AG08396 (cell line): ENCODE data around the gene SH3RF3.

ENCODE experiments used
- DNase-seq: peaks from one replicate; pipeline ENCODE4 v3.0.0; 2012; ENCODE audit warnings: low spot score, mixed read lengths

The SH3RF3 gene

GRCh38 chr2:109243526-109244303 lies 114.7 kb downstream of the SH3RF3 start:
- no peak for DNase-seq

DNA sequence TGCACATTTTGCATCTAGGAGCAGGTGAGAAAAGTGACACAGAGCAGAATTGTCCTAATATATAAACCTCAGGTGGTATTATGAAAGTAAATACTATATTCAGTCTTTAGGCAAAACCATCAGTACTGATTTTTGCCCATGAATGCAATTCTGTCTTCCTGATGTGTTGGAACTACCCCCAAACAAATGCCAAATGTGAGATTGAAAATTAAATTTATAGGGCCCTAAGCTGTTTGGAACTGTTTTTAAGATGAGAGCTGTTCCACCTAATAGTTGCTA lies 115.2 kb downstream of the SH3RF3 start:
- DNase-seq: no peak

DNA sequence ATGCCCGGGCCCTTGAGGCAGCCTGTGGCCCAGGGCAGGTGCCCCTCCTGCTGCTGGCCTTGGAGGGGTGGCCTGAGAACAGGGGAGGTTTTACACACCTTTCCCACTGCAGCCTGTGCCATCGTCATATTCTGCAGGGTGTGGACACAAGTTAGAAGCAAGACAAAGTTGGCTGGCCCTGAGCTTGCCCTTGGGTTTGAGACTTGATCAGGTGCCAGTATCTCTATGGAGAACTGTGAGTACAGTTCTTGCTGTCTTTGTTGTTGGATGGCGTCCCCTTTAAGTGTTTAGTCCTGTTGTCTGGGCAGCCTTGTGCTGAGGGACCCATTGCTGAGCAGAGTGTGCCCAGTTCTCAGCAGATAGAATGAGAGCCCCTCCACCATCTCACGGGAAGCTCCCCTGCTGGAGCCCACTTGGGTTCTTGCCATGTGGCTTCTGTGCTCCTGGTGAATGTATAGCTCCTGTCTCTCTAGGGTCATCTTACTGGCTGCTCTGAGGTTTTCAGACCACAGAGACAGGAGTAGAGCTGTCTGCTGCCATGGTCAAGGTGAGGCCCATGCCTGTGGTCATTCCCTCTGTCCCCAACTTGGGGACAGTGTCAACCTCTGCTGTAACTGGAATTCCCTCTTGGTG lies 115.9 kb downstream of the SH3RF3 start:
- no peak for DNase-seq

DNA sequence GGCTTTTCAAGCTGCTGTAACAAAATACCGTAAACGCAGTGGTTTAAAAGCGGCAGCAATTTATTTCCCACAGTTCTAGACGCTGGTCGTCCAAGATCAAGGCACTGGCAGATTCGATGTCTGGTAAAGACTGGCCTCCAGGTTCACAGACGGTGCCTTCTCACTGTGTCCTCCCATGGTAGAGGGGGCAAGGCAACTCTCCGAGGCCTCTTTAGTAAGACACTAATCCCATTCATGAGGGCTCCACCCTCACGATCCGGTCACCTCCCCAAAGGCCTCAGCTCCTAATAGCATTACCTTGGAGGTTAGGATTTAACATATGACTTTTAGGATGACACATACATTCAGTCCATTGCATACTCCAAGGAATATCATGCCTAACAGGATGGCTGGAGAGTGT lies 117.2 kb downstream of the SH3RF3 start:
- no peak for DNase-seq

DNA sequence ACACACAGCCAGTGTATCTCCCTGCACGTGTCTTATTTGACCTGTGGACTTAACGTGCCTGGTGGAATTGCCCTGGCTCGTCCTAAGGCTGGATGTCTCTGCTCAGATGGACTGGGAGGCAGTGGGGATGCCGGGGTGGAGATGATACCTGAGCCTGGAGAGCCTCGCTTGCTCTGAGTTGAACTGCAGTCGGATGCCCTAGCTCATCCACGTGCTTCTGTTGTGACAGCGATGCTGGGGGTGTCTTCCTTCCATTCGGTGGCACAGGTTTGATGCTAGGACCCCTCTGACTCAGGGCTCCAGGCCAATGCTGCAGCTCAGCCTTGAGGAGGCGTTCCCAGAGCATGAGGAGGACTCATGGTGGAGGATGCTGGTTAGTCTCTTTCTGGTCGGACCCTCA lies 117.6 kb downstream of the SH3RF3 start:
- no peak for DNase-seq

- DNase-seq: no peak
Measured at GRCh38 chr2:109247340-109247739, 118.3 kb downstream of the SH3RF3 start.

DNA sequence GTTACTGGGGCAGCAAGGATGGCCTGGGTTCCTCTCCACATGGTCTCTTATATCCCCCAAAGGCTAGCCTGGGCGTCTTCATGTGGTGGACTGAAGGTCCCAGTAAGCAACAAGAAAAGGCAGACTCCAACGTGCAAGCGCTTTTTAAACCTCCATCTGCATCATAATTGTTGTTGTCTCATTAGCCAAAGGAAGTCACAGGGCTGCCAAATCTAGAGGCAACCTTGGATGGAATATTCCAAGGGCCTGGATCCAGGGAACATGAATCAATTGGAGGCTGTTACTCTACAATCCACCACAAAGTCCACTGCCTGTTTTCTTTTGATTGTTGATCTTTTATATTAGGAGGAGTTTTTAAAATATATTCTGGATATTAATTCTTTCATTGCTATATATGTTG lies 118.8 kb downstream of the SH3RF3 start:
- DNase-seq: no peak

DNA sequence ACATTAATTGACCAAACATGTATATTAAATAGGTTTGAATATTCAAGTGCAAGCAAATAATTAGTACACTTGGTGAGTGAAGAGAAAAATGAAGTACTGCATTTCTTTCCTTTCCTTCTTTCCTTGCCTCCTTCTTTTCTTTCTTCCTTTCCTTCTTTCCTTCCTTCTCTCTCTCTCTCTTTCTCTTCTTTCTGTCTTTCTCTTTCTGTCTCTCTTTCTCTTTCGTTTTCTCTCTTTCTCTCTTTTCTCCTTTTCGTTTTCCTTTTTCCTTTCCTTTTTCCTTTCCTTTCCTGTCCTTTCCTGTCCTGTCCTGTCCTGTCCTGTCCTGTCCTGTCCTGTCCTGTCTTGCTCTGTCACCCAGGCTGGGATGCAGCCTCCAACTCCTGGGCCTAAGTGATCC lies 119.6 kb downstream of the SH3RF3 start:
- DNase-seq: no peak

GRCh38 chr2:109253217-109253616 lies 124.2 kb downstream of the SH3RF3 start:
- no peak for DNase-seq

GRCh38 chr2:109254174-109254904 lies 125.3 kb downstream of the SH3RF3 start:
- no peak for DNase-seq

DNA sequence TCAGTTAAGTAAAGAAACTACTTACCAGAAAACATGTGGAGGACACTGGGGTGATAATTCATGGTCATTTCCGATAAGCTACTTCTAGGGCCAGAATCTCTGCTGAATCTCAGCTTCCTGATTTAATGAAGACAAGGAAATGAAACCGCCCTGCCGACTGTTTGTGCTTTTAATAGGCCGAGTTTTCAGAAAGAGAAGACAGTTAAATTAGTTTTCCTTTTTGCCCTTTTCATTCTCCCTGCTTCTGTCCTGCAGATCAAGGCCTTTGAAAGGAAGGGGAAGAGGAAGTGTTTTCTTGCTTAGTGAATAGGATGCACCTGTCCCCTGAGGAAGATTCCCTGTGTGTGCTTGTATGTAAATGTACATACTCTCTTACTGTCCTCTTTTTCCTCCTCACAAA lies 126.6 kb downstream of the SH3RF3 start:
- no peak for DNase-seq

DNA sequence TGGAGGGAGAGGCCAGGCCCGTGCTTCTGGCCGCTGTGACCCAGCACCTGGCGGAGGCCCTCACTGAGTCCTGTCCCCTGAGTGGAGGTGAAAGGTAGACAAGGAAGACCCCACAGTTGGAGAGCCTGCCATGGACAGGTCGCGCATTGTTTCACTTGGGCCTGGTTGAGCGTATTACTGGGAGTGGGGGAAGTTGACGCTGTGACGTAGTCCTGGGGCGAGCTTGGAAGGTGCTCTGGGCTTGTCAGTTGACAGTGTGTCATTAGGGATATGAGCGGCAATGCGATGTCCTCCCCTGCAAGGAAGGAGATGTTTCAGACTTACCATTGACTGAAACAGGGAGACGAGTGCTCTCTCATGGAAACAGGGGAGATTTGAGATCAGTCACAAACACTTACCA lies 127.1 kb downstream of the SH3RF3 start:
- DNase-seq: no peak

DNA sequence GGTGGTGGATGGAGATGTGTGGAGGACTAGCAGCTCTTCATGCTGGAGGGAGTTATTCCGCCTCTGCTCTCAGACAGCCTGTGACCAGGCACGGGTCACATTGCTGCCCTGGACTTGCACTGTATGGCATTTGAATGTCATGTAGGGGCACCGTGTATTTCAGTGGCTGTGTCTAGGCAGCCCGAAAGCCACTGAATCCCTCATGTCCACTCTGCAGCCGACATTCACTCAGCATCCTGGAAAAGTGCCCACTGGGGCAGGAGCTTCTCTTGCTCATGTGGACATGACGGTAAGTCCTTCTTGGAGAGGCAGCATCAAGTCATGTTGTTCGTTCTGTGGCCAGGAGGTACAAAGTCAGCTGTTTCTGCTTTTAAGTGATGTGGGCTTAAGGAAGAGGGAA lies 127.9 kb downstream of the SH3RF3 start:
- peak; percentile 57 for DNase-seq

DNA sequence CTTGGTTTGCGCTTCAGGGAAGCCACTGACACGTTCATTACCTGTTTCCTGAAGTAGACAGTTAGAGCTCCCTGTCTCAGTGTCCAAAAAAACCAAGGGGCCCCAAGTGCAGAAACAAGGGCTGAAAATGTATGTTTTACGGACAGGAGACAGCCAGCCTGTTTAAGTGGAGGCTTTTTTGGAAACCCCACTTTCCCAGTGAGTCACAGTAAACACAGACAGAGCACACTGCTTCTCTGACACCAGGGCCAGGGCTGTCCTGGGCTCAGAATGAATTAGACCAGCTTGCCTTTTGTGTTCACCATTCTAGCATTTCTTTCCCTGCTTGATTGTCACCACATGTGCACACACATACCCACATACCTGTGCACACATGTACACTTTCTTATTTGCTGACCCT lies 128.6 kb downstream of the SH3RF3 start:
- DNase-seq: peak; percentile 60

DNA sequence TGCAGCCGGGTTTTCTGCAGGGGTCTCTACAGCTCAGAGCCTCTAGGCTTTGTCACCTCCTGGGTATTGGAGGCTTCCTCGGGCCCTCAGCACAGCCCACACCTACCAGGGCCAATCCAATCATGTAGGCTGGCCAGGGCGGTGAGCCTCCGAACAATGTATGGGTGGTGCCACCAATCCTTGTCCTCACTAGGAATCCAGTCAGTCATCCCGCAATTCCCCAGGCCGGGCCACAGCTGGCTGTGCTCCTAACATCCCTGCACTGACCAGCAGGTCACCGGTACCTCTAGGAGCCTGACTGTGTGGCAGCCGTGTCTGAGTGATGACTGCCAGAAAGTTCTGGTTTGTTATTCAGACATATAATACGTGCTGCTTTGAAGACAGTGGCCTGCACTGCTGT lies 129.4 kb downstream of the SH3RF3 start:
- DNase-seq: no peak

GRCh38 chr2:109258905-109259540 lies 130.0 kb downstream of the SH3RF3 start:
- peak; percentile 30 for DNase-seq

DNA sequence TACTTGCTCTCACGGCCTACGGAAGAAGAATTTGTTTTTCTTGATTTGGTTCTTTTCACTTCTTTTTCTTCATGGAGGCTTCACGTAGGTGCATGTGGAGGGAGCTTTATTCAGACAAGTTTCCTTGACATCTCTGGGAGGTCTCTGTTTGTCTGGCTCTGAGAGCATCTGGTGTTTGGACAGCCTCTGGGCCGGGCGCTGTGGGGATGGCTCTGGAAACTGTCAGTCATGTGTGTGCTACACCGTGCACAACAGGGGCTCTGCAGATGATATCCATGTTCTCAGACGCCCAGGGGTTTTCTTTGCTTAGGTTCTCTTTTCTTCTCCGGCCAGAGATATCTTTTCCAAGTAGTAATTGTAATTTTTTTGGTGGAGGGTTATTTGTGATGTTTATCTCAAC lies 130.7 kb downstream of the SH3RF3 start:
- DNase-seq: no peak

- no peak for DNase-seq
Measured at GRCh38 chr2:109260116-109260855, 131.3 kb downstream of the SH3RF3 start.

- DNase-seq: no peak
Measured at GRCh38 chr2:109260886-109261700, 132.1 kb downstream of the SH3RF3 start.

DNA sequence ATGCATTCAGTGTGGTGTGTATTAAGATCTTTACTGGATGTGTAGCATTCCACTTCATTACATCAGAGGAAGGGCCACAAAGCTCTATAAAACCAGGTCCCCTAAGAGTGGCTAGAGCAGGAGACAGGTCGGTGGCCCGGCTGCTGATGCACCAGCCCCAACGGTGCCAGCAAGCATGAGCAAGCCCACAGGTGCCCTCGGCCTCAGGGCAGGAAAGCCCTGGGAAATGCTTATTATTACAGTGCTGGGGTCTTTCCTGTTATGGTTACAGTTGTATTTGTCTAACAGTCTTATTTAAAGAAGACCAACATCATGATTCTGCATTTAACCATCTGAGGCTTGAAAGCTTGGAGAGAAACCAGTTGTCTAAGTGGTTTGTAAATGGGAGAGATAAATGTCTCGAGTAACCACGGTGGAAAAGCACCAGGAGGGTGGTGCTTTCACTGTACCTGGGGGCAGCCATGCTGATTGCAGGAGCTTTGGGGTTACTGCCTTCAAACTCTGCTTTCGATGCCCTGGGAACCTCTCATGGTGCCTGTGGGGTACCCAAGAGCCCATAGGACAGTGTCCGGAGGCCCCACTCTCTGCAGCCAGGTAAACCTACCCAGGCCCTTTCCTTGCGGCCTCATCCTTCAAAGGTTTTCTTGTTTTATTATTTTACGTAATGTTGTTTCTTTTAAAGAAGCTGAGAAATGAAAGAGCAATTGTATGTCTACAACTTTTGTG lies 133.1 kb downstream of the SH3RF3 start:
- no peak for DNase-seq
